ENCODE measurements around the gene EMP3.
"Not testable (repeated sequence)": the region's sequence is repeated elsewhere in the genome, so short reads cannot be mapped to it uniquely, and the experiment has no call there.

Gene EMP3

GRCh38 chr19:48325265-48325910 is at the start of gene EMP3:
TSS of gene EMP3 (plus strand) at chr19:48325552. CDS start at chr19:48326845, 1,293 bp downstream.
- peak; percentile 91 for DNase-seq (ENCODE audit: low spot score)

- no peak for DNase-seq (ENCODE audit: low spot score)
These were observed 45.6 kb upstream of the EMP3 start for GRCh38 chr19:48279747-48280146.

GRCh38 chr19:48283908-48284307 is 41.4 kb upstream of the EMP3 start:
- DNase-seq (ENCODE audit: low spot score): peak; percentile 21

- no peak for DNase-seq (ENCODE audit: low spot score)
These were observed 40.5 kb upstream of the EMP3 start for GRCh38 chr19:48284896-48285295.

GRCh38 chr19:48287748-48288147 is 37.6 kb upstream of the EMP3 start:
- no peak for DNase-seq (ENCODE audit: low spot score)

- peak; percentile 56 for DNase-seq (ENCODE audit: low spot score)
These were observed 35.0 kb upstream of the EMP3 start for GRCh38 chr19:48290401-48290770.

- peak; percentile 84 for DNase-seq (ENCODE audit: low spot score)
These were observed 34.4 kb upstream of the EMP3 start for GRCh38 chr19:48290771-48291488.

- not testable (repeated sequence) for DNase-seq (ENCODE audit: low spot score)
These were observed 33.9 kb upstream of the EMP3 start for GRCh38 chr19:48291489-48291815.

- peak; percentile 80 for DNase-seq (ENCODE audit: low spot score)
These were observed 32.6 kb upstream of the EMP3 start for GRCh38 chr19:48292798-48293197.

GRCh38 chr19:48295458-48295857 is 29.9 kb upstream of the EMP3 start:
- DNase-seq (ENCODE audit: low spot score): no peak

- no peak for DNase-seq (ENCODE audit: low spot score)
These were observed 28.2 kb upstream of the EMP3 start for GRCh38 chr19:48296963-48297734.

- DNase-seq (ENCODE audit: low spot score): no peak
These were observed 27.4 kb upstream of the EMP3 start for GRCh38 chr19:48297975-48298374.

- no peak for DNase-seq (ENCODE audit: low spot score)
These were observed 23.3 kb upstream of the EMP3 start for GRCh38 chr19:48301886-48302599.

GRCh38 chr19:48302600-48302959 is 22.8 kb upstream of the EMP3 start:
- no peak for DNase-seq (ENCODE audit: low spot score)

GRCh38 chr19:48303367-48303766 is 22.0 kb upstream of the EMP3 start:
- no peak for DNase-seq (ENCODE audit: low spot score)

- no peak for DNase-seq (ENCODE audit: low spot score)
These were observed 21.5 kb upstream of the EMP3 start for GRCh38 chr19:48303866-48304265.

- no peak for DNase-seq (ENCODE audit: low spot score)
These were observed 16.4 kb upstream of the EMP3 start for GRCh38 chr19:48308631-48309586.

- DNase-seq (ENCODE audit: low spot score): not testable (repeated sequence)
These were observed 15.6 kb upstream of the EMP3 start for GRCh38 chr19:48309731-48310130.

- no peak for DNase-seq (ENCODE audit: low spot score)
These were observed 15.1 kb upstream of the EMP3 start for GRCh38 chr19:48310227-48310626.

GRCh38 chr19:48311384-48311783 is 14.0 kb upstream of the EMP3 start:
- DNase-seq (ENCODE audit: low spot score): no peak

- DNase-seq (ENCODE audit: low spot score): no peak
These were observed 9.6 kb upstream of the EMP3 start for GRCh38 chr19:48315712-48316111.

- DNase-seq (ENCODE audit: low spot score): not testable (repeated sequence)
These were observed 7.7 kb upstream of the EMP3 start for GRCh38 chr19:48317708-48317960.

All from AG08396 (cell line).